Limb (tissue), 2 donors: ENCODE data around the gene WNT16.

Experiments used
- DNase-seq, 2 donors: peaks; one replicate each; pipeline ENCODE4 v3.0.0-alpha.2; 2016; ENCODE audit errors: extremely low spot score in 2 of 2

The WNT16 gene

GRCh38 chr7:121390617-121391016, 61.8 kb downstream of the WNT16 start:
- DNase-seq = no peak
